Forelimb muscle (tissue), 1 donor: ENCODE measurements around the gene PGA3. TPM values are rescaled to one million over a fixed set of nuclear protein-coding genes. Genes with fewer than 3 reads are reported as not detected.
"Not testable (repeated sequence)": the region's sequence is repeated elsewhere in the genome, so short reads cannot be mapped to it uniquely, and the experiment has no call there.

Experiments
- DNase-seq: peaks from one replicate; pipeline ENCODE4 v3.0.0-alpha.2; 2013; ENCODE audit warnings: low read depth
- polyA plus RNA-seq: library from polyadenylated mRNA; unstranded; fragments of 120-200 nt; gene quantifications from one replicate; pipeline ENCODE4 v1.2.1, GENCODE V29; 2013; ENCODE audit not compliant: insufficient read length

PGA3 gene
- polyA plus RNA-seq, 1 donor = 1.5 TPM

DNA sequence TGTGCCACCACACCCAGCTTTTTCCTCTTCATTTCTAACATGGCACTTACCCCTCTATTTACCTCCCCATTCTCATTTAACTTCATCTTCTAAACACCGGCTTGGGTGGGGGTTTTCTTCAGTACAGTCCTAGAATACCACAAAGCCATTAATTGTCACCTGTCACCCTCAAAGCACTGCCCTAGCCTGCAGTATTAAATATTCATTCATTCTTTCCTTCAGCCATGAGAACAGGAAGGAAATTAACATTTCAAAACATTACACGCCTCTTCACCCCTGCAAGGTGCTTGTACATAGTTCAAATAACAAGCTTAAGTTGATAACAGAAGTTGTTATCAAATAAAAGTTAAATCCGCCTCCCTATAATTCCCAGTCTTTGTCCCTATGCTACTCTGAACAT, 31.4 kb upstream of the PGA3 start:
- no peak for DNase-seq

DNA sequence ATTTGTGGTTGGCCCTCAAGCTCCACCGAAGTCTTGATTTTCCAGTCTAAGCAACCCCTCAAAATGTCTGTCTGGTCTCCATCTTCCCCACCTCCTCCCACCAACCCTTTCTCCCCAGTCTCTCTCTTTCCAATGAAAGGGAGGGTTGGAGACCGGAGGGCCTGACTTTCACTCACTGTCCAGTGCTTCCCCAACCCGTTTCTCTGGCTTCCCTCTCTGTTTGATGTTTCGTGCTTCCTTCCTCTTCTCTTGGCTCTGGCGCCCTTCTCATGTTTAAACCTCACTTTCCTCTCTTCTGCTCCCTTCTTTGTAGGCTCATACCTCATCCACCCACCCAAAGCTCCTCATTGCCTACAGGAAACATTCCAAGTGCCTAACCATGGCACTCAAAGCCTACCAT, 31.0 kb upstream of the PGA3 start:
- no peak for DNase-seq

DNA sequence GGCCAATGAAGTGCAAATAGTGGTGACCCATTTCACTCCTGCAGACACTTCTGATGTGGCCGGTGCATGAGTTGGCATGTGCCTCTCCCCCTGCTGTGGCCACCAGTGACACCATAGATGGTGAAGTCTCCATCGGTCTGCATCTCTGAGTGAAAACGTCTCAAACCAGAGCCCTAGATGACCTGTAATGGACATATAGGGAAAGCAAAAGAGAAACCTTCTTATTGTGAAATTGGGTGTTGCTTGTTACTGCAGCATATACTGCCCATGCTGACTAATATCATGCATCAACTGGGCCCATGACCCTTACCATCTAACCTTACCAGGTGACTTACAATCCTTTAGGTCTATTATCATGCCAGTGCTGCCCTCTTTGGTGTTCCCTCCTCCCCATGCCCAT, 30.4 kb upstream of the PGA3 start:
- DNase-seq = no peak

DNA sequence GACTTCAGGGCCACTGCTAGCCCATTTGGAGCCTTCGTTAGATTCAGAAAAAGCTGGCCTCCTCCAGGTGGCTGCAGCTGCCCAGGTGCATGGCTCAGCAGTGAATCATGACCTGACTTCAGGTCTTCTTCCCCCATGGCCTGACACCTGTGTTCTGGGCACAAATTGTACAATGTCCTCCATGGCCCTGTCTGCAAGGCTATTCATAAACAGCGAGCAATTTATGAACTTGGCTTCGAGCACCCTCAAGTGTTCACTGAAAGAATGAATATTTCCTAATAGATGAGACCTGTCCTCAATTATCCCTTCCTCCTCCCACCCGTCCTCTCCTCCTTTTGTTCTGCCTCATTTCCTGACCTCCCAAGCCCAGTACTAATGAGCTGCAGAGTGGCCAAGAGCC, 29.9 kb upstream of the PGA3 start:
- DNase-seq = no peak

DNA sequence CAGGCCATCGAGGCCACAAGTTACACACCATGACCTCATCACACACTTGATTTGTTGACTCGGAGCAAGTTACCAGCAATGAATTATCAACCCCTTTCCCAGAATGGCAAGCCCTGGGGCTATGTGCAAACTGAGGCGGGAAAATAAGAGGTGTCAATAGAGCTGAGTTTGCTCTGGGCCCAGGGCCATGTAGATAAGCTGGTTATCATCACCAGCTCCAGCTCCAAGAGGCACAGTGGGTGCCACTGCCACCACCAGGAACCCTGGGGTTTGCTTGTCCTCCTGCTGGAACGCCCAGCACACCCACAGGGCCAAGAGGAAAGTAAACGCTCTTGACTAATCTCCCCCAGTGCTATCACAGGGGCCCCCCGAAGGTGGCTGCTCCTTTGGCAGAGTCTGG, 29.0 kb upstream of the PGA3 start:
- no peak for DNase-seq

DNA sequence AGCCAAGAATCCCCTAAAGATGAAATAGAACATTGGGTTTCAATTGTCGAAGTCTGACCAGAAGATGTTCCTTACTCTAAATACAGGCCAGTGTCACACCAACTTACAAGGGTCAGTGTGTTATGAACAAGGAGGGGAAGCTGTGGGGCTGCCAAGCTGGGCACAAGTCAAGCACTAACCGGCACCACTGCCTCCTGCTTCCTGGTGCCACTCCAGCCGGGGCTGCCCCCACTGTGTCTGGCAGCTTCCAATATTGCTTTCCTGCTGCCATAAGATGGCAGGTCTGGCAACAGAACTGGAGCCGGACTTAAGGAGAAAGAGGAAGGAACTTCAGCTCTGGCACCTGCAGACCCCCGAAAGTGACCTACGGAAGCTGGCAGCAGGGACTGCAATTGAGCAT, 28.4 kb upstream of the PGA3 start:
- DNase-seq = no peak

DNA sequence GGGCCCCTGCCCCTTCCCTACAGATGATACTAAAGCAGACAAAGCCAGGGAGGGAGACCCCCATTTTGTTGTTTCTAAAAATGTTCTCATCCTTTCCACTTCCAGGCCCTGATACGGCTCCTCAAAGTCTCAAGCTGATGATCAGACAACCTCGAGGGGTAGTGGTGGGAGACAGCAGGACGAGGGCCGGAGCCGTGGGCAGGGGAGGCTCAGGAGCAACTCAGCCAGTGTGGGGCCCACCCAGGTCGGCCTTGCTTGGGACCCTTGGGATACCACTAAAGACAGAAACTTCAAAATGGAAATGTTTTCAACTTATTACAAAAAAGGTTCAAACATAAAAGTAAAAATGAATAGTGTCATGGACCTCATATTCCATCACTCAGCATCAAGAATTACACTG, 26.9 kb upstream of the PGA3 start:
- DNase-seq = no peak

DNA sequence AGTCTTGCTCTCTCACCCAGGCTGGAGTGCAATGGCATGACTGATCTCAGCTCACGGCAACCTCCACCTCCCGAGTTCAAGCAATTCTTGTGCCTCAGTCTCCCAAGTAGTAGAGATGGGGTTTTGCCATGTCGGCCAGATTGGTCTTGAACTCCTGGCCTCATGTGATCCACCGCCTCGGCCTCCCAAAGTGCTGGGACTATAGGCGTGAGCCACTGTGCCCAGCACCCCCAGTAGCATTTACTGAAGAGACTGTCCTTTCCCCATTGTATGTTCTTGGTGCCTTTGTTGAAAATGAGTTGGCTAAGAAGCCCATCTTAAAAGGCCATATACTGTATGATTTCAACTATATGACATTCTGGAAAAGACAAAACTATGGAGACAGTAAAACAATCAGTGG, 23.1 kb upstream of the PGA3 start:
- not testable (repeated sequence) for DNase-seq

- no peak for DNase-seq
These were observed 21.8 kb upstream of the PGA3 start for GRCh38 chr11:61181489-61181888.

GRCh38 chr11:61183645-61184044, 19.7 kb upstream of the PGA3 start:
- DNase-seq = no peak

DNA sequence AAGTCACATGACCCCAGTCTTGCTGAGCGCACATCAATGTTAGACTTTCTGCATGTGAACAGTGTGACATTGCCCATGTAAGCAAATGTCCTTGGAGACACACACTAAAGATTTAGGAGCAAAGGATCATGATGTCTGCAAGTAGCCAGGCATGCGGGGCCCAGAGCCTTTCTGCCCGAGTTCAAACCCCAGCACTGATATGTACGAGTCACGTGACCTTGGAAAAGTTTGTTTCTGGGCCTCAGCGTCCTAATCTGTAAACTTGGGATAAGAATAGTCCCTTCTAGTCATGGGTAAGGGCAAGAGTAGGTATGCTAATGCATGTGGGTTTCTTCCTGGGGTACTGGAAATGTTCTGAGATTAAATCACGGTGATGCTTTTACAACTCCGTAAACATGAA, 16.8 kb upstream of the PGA3 start:
- DNase-seq = no peak

DNA sequence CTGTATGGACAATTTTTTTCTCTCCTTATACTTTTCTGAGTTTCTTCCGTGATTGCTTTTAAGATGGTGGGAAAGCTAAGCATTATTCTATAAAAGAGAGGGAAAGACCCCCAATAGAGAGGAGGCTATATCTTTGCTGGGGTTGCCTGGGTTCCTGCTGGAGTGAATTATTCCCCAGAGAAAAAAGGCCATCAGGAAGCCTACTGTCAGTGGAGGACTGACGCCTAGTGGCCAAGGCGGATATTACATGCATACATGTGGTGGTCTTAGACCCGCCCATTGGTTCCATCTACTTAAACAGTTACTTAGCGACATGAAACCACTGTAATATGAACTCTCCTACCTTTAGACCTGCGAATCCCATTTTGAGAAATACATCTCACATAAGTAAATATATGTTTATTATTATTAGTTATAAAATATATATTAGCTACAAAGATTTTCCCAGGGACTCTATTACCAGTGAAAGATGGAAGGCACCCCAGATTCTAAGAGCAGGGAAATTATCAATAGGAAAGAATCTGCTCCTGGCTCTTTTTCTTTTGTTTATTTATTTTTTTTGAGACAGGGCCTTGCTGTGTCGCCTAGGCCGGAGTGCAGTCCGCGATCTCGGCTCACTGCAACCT, 15.7 kb upstream of the PGA3 start:
- DNase-seq = peak; percentile 51

GRCh38 chr11:61189933-61190332, 13.4 kb upstream of the PGA3 start:
- no peak for DNase-seq

DNA sequence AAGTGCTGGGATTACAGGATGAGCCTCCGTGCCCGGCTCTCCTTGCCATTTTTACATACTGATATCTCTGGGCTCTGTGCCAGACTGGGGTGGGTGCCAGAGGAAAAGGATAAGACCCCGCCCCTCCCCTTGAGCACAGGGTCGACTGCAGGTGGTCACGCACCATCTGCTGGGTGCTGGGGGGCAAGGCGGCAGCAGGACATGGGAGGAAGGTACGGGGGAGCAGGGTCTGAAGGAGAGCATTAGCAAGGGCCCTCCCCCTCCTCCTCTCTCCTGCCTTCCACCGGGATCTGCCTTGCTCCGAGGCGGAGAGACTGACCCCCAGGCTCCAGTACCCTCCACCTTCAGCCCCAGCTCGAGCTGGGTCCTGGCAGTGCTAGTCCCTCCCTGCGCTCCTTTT, 9.7 kb upstream of the PGA3 start:
- no peak for DNase-seq

GRCh38 chr11:61194169-61194671, 9.1 kb upstream of the PGA3 start:
- DNase-seq = no peak

DNA sequence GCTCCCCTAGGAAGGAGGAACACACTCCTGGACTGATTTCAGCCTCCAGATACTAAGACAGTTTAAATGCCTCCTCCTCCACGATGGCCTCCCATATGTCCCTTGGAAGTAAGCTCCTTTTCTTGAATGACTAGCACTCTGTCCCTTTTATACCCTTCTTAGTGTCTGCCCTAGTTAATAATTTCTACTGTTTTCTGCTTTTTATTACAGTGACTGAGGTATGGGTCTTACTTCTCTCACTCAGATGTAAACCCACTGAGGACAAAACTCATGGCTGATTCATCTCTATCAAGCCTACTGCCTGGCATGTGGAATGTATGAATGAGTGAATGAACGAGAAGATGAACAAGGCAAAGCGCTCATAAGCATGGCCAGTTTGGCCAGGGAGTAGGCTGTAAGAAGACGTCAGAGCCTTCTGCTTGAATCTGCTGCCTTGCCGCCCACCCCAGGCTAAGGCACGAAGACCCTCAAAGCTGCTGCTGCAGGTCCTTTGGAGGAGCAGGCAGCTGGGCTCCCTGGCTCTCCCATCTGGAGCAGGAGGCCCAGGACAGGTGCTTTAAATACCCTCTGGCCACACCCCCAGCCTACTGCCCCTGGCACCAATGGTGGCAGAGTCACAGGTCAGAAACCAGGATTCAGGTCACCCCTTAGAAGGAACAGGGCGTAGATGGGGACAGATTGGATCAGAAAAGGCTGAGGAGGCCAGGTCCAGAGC, 8.2 kb upstream of the PGA3 start:
- no peak for DNase-seq

DNA sequence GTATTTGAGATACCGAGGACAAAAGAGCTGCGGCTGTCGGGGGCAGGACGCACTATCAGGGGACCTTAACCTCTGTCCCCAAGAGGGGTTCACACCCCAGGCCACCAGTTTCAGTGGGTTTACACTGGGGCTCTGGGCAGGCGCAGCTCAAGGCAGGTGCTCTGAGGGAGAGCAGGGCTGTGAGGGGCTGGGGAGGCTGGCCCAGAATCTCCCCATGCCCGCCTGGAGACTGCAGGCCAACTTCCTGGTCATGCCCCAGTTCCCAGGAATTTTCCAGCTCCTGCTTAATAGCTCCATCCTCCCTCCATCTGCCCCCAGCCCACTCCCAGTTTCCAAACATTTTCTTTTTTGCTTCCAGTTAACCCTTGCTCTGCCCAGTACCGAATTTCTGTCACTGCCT, 7.6 kb upstream of the PGA3 start:
- DNase-seq = no peak

DNA sequence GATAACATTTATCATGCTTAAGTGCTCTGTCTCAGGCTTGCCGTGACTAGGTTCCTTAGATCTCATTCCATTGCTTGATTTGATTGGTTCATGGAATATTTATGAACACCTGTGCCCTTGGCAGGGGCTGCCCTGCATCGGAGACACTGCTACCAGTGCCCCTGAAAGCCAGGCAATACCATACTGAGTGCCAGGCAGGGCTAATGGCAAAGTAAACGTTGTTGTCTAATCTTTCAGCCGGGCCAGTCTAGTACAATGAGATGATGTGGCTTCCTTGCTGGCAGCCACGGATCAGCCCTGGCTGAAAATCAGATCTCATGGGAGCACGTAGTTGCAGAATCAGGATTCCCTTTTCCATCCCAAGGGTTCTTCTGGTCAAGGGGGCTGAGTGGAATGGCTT, 5.0 kb upstream of the PGA3 start:
- no peak for DNase-seq

- DNase-seq = no peak
These were observed 4.3 kb upstream of the PGA3 start for GRCh38 chr11:61198948-61199523.

- no peak for DNase-seq
These were observed 1.8 kb upstream of the PGA3 start for GRCh38 chr11:61201476-61201875.

DNA sequence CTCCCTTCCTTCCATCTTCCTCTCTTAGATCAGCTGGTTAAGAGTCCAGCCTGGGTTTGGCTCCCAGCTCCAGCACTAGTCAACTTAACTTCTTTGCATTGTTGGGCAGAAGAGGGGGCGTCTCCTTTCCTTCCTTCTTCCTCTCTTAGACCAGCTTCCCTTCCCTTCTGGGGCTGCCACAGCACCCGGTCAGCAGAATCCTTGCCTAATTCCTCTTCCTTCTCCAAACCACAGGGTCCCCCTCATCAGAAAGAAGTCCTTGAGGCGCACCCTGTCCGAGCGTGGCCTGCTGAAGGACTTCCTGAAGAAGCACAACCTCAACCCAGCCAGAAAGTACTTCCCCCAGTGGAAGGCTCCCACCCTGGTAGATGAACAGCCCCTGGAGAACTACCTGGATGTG, 558 bp downstream of the PGA3 start:
- not testable (repeated sequence) for DNase-seq

GRCh38 chr11:61204502-61205059, 1.3 kb downstream of the PGA3 start:
- not testable (repeated sequence) for DNase-seq
